Hepatocyte (in vitro differentiated cells): ENCODE results near the gene LIMS1.
"Not testable (repeated sequence)": the region's sequence is repeated elsewhere in the genome, so short reads cannot be mapped to it uniquely, and the experiment has no call there.

Source experiments
- CTCF ChIP-seq: fragments of 200-600 bp; sonication (generic); IDR thresholded peaks from 2 replicates; pipeline ENCODE4 v1.5.1; 2016; ENCODE audit warnings: antibody characterized with exemption, mild to moderate bottlenecking; ENCODE audit not compliant: poor library complexity
- EZH2 ChIP-seq: fragments of 200-600 bp; sonication (generic); IDR thresholded peaks from 2 replicates; pipeline ENCODE4 v1.6.1; 2016; ENCODE audit warnings: antibody characterized with exemption, mild to moderate bottlenecking, borderline replicate concordance
- EZH2phosphoT487 ChIP-seq: fragments of 200-600 bp; sonication (generic); IDR thresholded peaks from one replicate; pipeline ENCODE4 v1.6.1; 2018; ENCODE audit warnings: antibody characterized with exemption, mild to moderate bottlenecking, low read depth, moderate library complexity; ENCODE audit not compliant: unreplicated experiment, severe bottlenecking

GRCh38 chr2:108716971-108717370, 182.7 kb downstream of the LIMS1 start:
- TF ChIP-seq EZH2phosphoT487, CTCF, EZH2: not testable (repeated sequence)
